ENCODE data around the gene CCNT1.

CCNT1 gene

DNA sequence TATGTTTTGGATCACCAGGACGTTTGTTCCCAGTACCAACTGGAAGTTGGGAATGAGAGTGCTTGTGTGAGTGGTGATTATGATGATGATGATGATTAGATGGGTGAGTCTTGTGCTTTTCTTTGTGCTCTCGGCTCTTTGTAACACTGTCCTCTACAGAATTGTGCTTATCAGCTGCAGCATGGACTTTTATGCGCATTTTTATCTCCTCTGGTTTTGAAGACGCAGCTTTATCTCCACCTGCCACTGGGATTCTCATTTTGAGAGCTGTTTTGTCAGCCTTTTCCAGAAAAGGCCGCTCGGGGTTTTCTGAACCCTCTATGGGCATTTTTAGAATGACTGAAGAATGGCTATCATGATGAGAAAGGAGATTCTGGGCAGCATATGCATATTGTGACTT lies 22.9 kb downstream of the CCNT1 start:
- TF ChIP-seq CTCF (IDR thresholded peaks at IDR 0.05; ENCODE audit: low read depth, low read length): no peak
- DNase-seq (ENCODE audit: low read depth in 2 of 2): no peak
- H3K4me3 ChIP-seq (replicated peaks in 1 of 2; ENCODE audit: low read depth in 2 of 2, low read length in 2 of 2): no peak overlapping the region

DNA sequence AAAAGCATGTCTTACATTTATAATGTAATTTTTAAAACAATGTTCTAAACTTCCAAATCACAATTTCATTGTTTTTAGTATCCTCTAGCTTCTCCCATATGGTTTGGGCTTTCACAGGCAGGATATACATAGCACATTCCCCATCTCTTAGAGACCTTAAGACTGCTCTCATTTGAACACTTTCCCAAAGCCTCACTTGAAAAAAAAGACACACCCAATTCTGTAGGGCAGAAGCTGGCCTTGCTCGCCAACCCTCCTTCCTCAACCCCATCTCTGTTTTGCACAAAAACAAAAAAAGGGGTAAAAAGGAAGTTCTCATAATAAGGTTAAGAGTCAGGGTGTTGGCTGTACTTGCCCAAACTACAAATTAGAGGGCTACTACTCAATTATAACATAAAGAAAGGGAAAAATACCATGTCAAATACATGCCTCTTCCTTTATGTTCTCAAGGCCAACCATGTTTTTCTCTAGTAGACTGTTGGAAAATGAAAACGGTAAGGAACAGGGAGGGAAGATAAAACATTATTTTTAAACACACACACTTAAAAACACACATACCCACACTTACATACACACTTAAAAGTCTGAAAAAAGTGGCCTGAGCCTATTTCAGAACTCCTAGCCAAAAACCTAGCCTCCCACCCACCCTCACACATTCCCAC lies 24.6 kb downstream of the CCNT1 start:
- no peak for TF ChIP-seq CTCF (IDR thresholded peaks at IDR 0.05; ENCODE audit: low read depth, low read length)
- H3K4me3 ChIP-seq (replicated peaks in 1 of 2; ENCODE audit: low read depth in 2 of 2, low read length in 2 of 2): no peak overlapping the region
- DNase-seq (ENCODE audit: low read depth in 2 of 2): no peak

- TF ChIP-seq CTCF (IDR thresholded peaks at IDR 0.05; ENCODE audit: low read depth, low read length): no peak
- no peak overlapping the region for H3K4me3 ChIP-seq (replicated peaks in 1 of 2; ENCODE audit: low read depth in 2 of 2, low read length in 2 of 2)
- no peak for DNase-seq (ENCODE audit: low read depth in 2 of 2)
Observed at GRCh38 chr12:48690990-48691389, 25.5 kb downstream of the CCNT1 start.

DNA sequence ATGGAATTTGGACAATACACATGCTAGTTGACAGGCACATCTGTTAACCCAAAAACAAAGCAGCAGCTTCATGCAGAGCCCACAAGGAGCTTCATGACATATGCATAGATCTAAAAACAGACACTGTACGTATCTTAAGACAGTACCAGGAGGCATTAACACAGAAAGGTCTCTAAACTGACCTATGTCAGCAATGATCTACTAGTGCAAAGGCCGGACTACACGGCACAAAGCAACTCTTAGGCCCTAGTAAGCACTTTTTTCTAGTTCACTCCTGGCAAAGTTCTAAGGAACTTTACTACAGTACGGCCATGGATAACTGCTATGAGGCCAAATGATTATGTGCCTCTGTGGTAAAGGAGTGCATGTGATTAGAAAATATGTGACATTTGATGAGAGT lies 26.1 kb downstream of the CCNT1 start:
- no peak for DNase-seq (ENCODE audit: low read depth in 2 of 2)
- H3K4me3 ChIP-seq (replicated peaks in 1 of 2; ENCODE audit: low read depth in 2 of 2, low read length in 2 of 2): no peak overlapping the region
- TF ChIP-seq CTCF (IDR thresholded peaks at IDR 0.05; ENCODE audit: low read depth, low read length): no peak

DNA sequence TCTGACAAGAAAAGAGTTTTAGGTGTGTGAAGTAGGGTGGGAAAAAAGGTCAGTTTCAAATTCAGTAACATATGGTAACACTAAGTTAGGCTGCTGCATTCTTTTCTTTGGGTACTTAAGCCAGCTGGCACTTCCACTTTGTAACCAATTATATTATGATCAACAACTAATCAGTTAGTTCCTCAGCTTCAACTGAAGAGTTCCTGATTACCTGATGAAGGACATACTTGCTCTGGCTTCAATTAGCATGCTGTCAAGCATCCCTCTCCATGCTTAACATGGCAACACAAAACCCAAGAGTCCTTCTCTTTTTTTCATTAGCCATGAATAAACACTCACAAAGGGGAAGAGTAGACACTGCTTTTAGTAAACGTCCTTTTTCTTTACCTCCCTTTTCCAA lies 27.7 kb downstream of the CCNT1 start:
- no peak for DNase-seq (ENCODE audit: low read depth in 2 of 2)
- TF ChIP-seq CTCF (IDR thresholded peaks at IDR 0.05; ENCODE audit: low read depth, low read length): no peak
- H3K4me3 ChIP-seq (replicated peaks in 1 of 2; ENCODE audit: low read depth in 2 of 2, low read length in 2 of 2): no peak overlapping the region

DNA sequence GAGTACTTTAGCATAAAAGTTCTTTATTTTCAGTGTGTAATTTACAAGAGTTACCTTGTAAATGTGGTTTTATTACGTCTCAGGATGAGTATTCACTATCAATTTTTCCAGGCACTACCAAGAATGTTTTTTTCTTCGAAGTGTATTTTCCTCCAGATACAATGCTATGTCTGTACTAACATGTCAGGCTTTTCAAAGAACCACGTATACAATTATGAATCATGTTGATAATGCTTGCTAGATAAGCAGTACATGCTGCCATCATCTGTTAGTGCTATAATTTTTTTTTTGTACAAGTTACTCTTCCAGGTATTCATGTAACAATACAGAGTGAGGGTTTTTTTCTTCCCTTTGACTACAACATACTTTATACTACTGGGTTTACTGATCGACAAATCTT lies 28.9 kb downstream of the CCNT1 start:
- TF ChIP-seq CTCF (IDR thresholded peaks at IDR 0.05; ENCODE audit: low read depth, low read length): no peak
- no peak for DNase-seq (ENCODE audit: low read depth in 2 of 2)
- no peak overlapping the region for H3K4me3 ChIP-seq (replicated peaks in 1 of 2; ENCODE audit: low read depth in 2 of 2, low read length in 2 of 2)

All from cardiac fibroblast (primary cell).